Esophagus squamous epithelium (tissue), 4 donors: ENCODE data around the gene SLC25A13.

Experiments
- POLR2A ChIP-seq, 4 donors: fragments of 450-650 bp; IDR thresholded peaks; one replicate each; pipeline ENCODE4 v1.6.1; 2017; ENCODE audit warnings: antibody characterized with exemption in 4 of 4, mild to moderate bottlenecking in 4 of 4, moderate library complexity in 3 of 4
- TF ChIP-seq, protein P1 (sequence below), 6 experiments: fragments of 450-650 bp in 4 of 6; fragments of 200-600 bp in 2 of 6; sonication (generic) in 2 of 6; IDR thresholded peaks; one replicate each; pipeline ENCODE4 v1.5.1; 2016 to 2019; ENCODE audit warnings: antibody characterized with exemption in 6 of 6, mild to moderate bottlenecking in 4 of 6, moderate library complexity in 4 of 6

- TF ChIP-seq POLR2A (IDR thresholded peaks at IDR 0.05) = no peak
- TF ChIP-seq, protein P1, sequence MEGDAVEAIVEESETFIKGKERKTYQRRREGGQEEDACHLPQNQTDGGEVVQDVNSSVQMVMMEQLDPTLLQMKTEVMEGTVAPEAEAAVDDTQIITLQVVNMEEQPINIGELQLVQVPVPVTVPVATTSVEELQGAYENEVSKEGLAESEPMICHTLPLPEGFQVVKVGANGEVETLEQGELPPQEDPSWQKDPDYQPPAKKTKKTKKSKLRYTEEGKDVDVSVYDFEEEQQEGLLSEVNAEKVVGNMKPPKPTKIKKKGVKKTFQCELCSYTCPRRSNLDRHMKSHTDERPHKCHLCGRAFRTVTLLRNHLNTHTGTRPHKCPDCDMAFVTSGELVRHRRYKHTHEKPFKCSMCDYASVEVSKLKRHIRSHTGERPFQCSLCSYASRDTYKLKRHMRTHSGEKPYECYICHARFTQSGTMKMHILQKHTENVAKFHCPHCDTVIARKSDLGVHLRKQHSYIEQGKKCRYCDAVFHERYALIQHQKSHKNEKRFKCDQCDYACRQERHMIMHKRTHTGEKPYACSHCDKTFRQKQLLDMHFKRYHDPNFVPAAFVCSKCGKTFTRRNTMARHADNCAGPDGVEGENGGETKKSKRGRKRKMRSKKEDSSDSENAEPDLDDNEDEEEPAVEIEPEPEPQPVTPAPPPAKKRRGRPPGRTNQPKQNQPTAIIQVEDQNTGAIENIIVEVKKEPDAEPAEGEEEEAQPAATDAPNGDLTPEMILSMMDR (IDR thresholded peaks at IDR 0.05) = no peak
Observed at GRCh38 chr7:96361116-96361857, 39.4 kb upstream of the SLC25A13 start.
